ENCODE measurements around the gene SLC7A9. TPM values are rescaled to one million over a fixed set of nuclear protein-coding genes. Genes with fewer than 3 reads are reported as not detected.
A peak's percentile ranks its signal among the peaks of the same experiment; 100 is the strongest.

SLC7A9 gene
- 0.51 and 0.77 TPM in 2 replicates for total RNA-seq (2013; cell fraction: nucleolus; rRNA removed)
- 0.17 TPM in 1 of 2 replicates, not detected in the other for total RNA-seq (2014; rRNA removed)
- not detected in 2 replicates for total RNA-seq (2014; rRNA removed; fragmentation: Illumina TruSeq; extraction: Trizol)
- total RNA-seq (2021): 0.13 TPM in 1 of 2 replicates, not detected in the other
- polyA plus RNA-seq (2011; ENCODE audit: low read depth): not detected
- not detected in 2 replicates for polyA plus RNA-seq (2011; rRNA removed)
- polyA plus RNA-seq (2011; cell fraction: cytosol; rRNA removed): 0.07 and 0.08 TPM in 2 replicates
- 0.10 and 0.21 TPM in 2 replicates for polyA plus RNA-seq (2011; cell fraction: nucleus; rRNA removed)
- polyA plus RNA-seq (2012): not detected in 2 replicates
- polyA plus RNA-seq (2014; fragmentation: Illumina TruSeq; extraction: Trizol): not detected in 2 replicates
- not detected for polyA plus RNA-seq (2014; fragmentation: Nextera tagmentation; extraction: Ambion mirVana)
- polyA plus RNA-seq (2014; rRNA removed): not detected in 2 replicates
- polyA plus RNA-seq (2016; fragmentation: Nextera tagmentation; extraction: Ambion mirVana): not detected
- polyA minus RNA-seq (2011; rRNA and poly(A)+ RNA removed): not detected in 2 replicates
- not detected in 2 replicates for polyA minus RNA-seq (2011; cell fraction: cytosol; rRNA and poly(A)+ RNA removed)
- polyA minus RNA-seq (2011; cell fraction: nucleus; rRNA and poly(A)+ RNA removed): 0.38 TPM in 1 of 2 replicates, not detected in the other
- percentile 20 among the genes with signal in this experiment for Bru-seq, nascent RNA
- BruChase-seq, experiment 1, labeled RNA remaining after a 6-hour chase: percentile 33 among the genes with signal in this experiment
- BruChase-seq, experiment 2, labeled RNA remaining after a 2-hour chase: percentile 28 among the genes with signal in this experiment
- long read RNA-seq, experiment 1: 0 reads
- long read RNA-seq, experiment 2: 0 reads

- ChIA-PET SMC1A (ENCODE audit: uncharacterized antibody, unreplicated experiment) (no interaction called here), POLR2A (no interaction called here), RAD21 (ENCODE audit: unreplicated experiment) (no interaction called here), CTCF (no interaction called here)
- no peak for FAIRE-seq
- Histone ChIP-seq H3K79me2 (ENCODE audit: control insufficient read depth, insufficient read depth, low read length) (no peaks in the 10 kb centered on the region), H3K27me3 (replicated peaks in 1 of 2; ENCODE audit: control insufficient read depth in 2 of 2, insufficient read depth in 2 of 2, low read length in 1 of 2) (no peaks in the 10 kb centered on the region), H3K4me3 (no peak within 1 kb of the TSS), H3K9me3 (replicated peaks; ENCODE audit: control insufficient read depth, insufficient read depth, low read length) (no peaks in the 10 kb centered on the region), H4K20me1 (ENCODE audit: control insufficient read depth, insufficient read depth) (no peaks in the 10 kb centered on the region), H3K9ac (ENCODE audit: control insufficient read depth, insufficient read depth, low read length) (no peak within 1 kb of the TSS), H3K4me2 (ENCODE audit: control insufficient read depth, insufficient read depth) (no peak within 1 kb of the TSS), H3K4me1 (ENCODE audit: control insufficient read depth, insufficient read depth, low read length) (no peaks in the 10 kb centered on the region), H2AFZ (ENCODE audit: control insufficient read depth, low read depth, low read length) (no peak within 1 kb of the TSS), H3K36me3 (ENCODE audit: control insufficient read depth in 2 of 2, insufficient read depth in 2 of 2, low read length in 1 of 2) (no peaks in the 10 kb centered on the region), H3K27ac (ENCODE audit: control insufficient read depth, insufficient read depth) (no peak within 1 kb of the TSS)
- no peak for DNase-seq (ENCODE audit: low read depth, low spot score)
- ATAC-seq: no peak
- WGBS (ENCODE audit: insufficient coverage, insufficient replicate concordance, low lambda C conversion rate, missing lambda C conversion rate): 47% methylated on average over 14 of the region's 14 CpGs
- in situ Hi-C loops (cut with MboI) (no loop called here), intact Hi-C loops (cut with micrococcal nuclease; ENCODE audit: unreplicated experiment) (no loop called here)
- BruUV-seq (replicated peaks): no TSS peak
- no peak for TF ChIP-seq MTA2 (IDR thresholded peaks at IDR 0.05; ENCODE audit: low read depth)
- TF ChIP-seq ZBTB4 (CRISPR knock-in tag; IDR thresholded peaks at IDR 0.05): no peak
- no peak for TF ChIP-seq FOS (IDR thresholded peaks at IDR 0.05; ENCODE audit: borderline replicate concordance, extremely low read depth, insufficient read length)
- no peak for TF ChIP-seq ATF7 (IDR thresholded peaks at IDR 0.05; ENCODE audit: low read depth)
- no peak for TF ChIP-seq BCLAF1 (IDR thresholded peaks at IDR 0.05)
- TF ChIP-seq EED (IDR thresholded peaks at IDR 0.05; ENCODE audit: low read depth): no peak
- no peak for TF ChIP-seq NR2F1 (conservative IDR thresholded peaks at IDR 0.05)
- TF ChIP-seq EP300 (IDR thresholded peaks at IDR 0.05; ENCODE audit: borderline replicate concordance in 1 of 2, control insufficient read depth in 1 of 2, low read depth in 2 of 2, low read length in 2 of 2): no peak
- TF ChIP-seq NR2C2 (IDR thresholded peaks at IDR 0.05; ENCODE audit: borderline replicate concordance, control insufficient read depth, insufficient read length, low read depth): no peak
- TF ChIP-seq LARP7 (IDR thresholded peaks at IDR 0.05): no peak
- no peak for TF ChIP-seq E2F4 (IDR thresholded peaks at IDR 0.05; ENCODE audit: low read depth, low read length)
- TF ChIP-seq GABPA (IDR thresholded peaks at IDR 0.05; ENCODE audit: low read depth): no peak
- no peak for TF ChIP-seq ZNF384 (IDR thresholded peaks at IDR 0.05; ENCODE audit: borderline replicate concordance, low read depth, low read length)
- no peak for TF ChIP-seq FOXM1 (IDR thresholded peaks at IDR 0.05; ENCODE audit: low read depth, low read length)
Measured at GRCh38 chr19:32869369-32869965, at the start of gene SLC7A9. Gene SLC7A9 (minus strand): TSS chr19:32869767. CDS start chr19:32868534, 1,233 bp downstream.
